ENCODE results near the gene HNRNPF.

GRCh38 chr10:43402176-43402575 lies 6.8 kb downstream of the HNRNPF start:
- TF ChIP-seq EZH2phosphoT487 (IDR thresholded peaks at IDR 0.05; ENCODE audit: insufficient read depth, low read depth) (no peak), EZH2 (IDR thresholded peaks at IDR 0.05; ENCODE audit: insufficient read depth, poor library complexity, severe bottlenecking) (no peak)
